GM06990 (cell line): Measurements from ENCODE around the gene EXOC3.

Experiments
- DNase-seq: peaks from one replicate; pipeline ENCODE4 v3.0.0-alpha.2; 2011; ENCODE audit not compliant: insufficient read length; ENCODE audit errors: extremely low read depth
- H3K27me3 ChIP-seq: replicated peaks from 2 replicates; pipeline ENCODE4 v1.6.0; 2011; ENCODE audit warnings: low read length; ENCODE audit not compliant: control insufficient read depth, insufficient read depth
- H3K36me3 ChIP-seq: 2 replicates; pipeline ENCODE4 v1.5.1; 2011; ENCODE audit warnings: low read length; ENCODE audit not compliant: control insufficient read depth, insufficient read depth
- H3K4me3 ChIP-seq: replicated peaks from 2 replicates; pipeline ENCODE4 v1.5.1; 2011; ENCODE audit warnings: low read depth, mild to moderate bottlenecking, control low read depth, low read length
- CTCF ChIP-seq: IDR thresholded peaks from 2 replicates; pipeline ENCODE4 v1.5.1; 2011; ENCODE audit warnings: low read length, control low read depth, mild to moderate bottlenecking, inconsistent platforms; ENCODE audit not compliant: insufficient read depth, poor library complexity, severe bottlenecking

EXOC3 gene

GRCh38 chr5:431711-432050 lies 11.3 kb upstream of the EXOC3 start:
- no peak for DNase-seq
- Histone ChIP-seq H3K27me3 (no peaks in the 10 kb centered on the region), H3K4me3 (no peak overlapping the region), H3K36me3 (peaks cover 45% of the 10 kb centered on the region)
- no peak for TF ChIP-seq CTCF

GRCh38 chr5:432201-432927 lies 10.6 kb upstream of the EXOC3 start:
- Histone ChIP-seq H3K27me3 (no peaks in the 10 kb centered on the region), H3K4me3 (no peak overlapping the region), H3K36me3 (peaks cover 46% of the 10 kb centered on the region)
- DNase-seq, result no peak
- no peak for TF ChIP-seq CTCF

GRCh38 chr5:432928-433791 lies 9.8 kb upstream of the EXOC3 start:
- Histone ChIP-seq H3K36me3 (peaks cover 43% of the 10 kb centered on the region), H3K4me3 (no peak overlapping the region), H3K27me3 (no peaks in the 10 kb centered on the region)
- no peak for TF ChIP-seq CTCF
- DNase-seq, result no peak

GRCh38 chr5:433836-434235 lies 9.1 kb upstream of the EXOC3 start:
- H3K4me3 ChIP-seq, result no peak overlapping the region
- H3K27me3 ChIP-seq, result no peaks in the 10 kb centered on the region
- TF ChIP-seq CTCF, result no peak
- no peak for DNase-seq
- H3K36me3 ChIP-seq, result peaks cover 39% of the 10 kb centered on the region

GRCh38 chr5:434443-435146 lies 8.4 kb upstream of the EXOC3 start:
- H3K36me3 ChIP-seq, result peaks cover 36% of the 10 kb centered on the region
- no peak for TF ChIP-seq CTCF
- no peaks in the 10 kb centered on the region for H3K27me3 ChIP-seq
- no peak for DNase-seq
- no peak overlapping the region for H3K4me3 ChIP-seq
